Endodermal cell (in vitro differentiated cells): ENCODE data around the gene MRPS23. TPM values are rescaled to one million over a fixed set of nuclear protein-coding genes. Genes with fewer than 3 reads are reported as not detected.

Experiments used
- DNase-seq: peaks from one replicate; pipeline ENCODE4 v3.0.0-alpha.2; 2017
- H3K27ac ChIP-seq: 2 replicates; pipeline ENCODE4 v1.5.1; 2013; ENCODE audit warnings: mild to moderate bottlenecking, low read depth, low read length, moderate library complexity
- H3K27me3 ChIP-seq: 2 replicates; pipeline ENCODE4 v1.6.1; 2013; ENCODE audit warnings: mild to moderate bottlenecking, low read length, moderate library complexity; ENCODE audit not compliant: insufficient read depth, control insufficient read depth, poor library complexity, severe bottlenecking
- H3K36me3 ChIP-seq: 2 replicates; pipeline ENCODE4 v1.7.0; 2013; ENCODE audit warnings: mild to moderate bottlenecking, low read length, moderate library complexity; ENCODE audit not compliant: control insufficient read depth, insufficient read depth
- H3K4me1 ChIP-seq: one replicate; pipeline ENCODE4 v1.7.0; 2013; ENCODE audit warnings: low read length; ENCODE audit not compliant: control insufficient read depth, insufficient read depth
- H3K4me3 ChIP-seq: 2 replicates; pipeline ENCODE4 v1.5.1; 2013; ENCODE audit warnings: mild to moderate bottlenecking, low read length, moderate library complexity
- H3K9ac ChIP-seq: 2 replicates; pipeline ENCODE4 v1.6.1; 2013; ENCODE audit warnings: mild to moderate bottlenecking, low read length, moderate library complexity; ENCODE audit not compliant: poor library complexity, severe bottlenecking; ENCODE audit errors: extremely low read depth
- H3K9me3 ChIP-seq: 2 replicates; pipeline ENCODE4 v1.6.1; 2013; ENCODE audit warnings: mild to moderate bottlenecking, low read length, moderate library complexity; ENCODE audit not compliant: control insufficient read depth
- H3K27ac Mint-ChIP-seq: 2 replicates; pipeline ENCODE4 v1.8.0; 2020; ENCODE audit warnings: mixed read lengths
- H3K27me3 Mint-ChIP-seq: 2 replicates; pipeline ENCODE4 v1.8.0; 2021; ENCODE audit warnings: mild to moderate bottlenecking, mixed read lengths; ENCODE audit not compliant: insufficient read depth
- H3K36me3 Mint-ChIP-seq: 2 replicates; pipeline ENCODE4 v1.8.0; 2020; ENCODE audit warnings: low read depth, mixed read lengths
- H3K4me1 Mint-ChIP-seq: 2 replicates; pipeline ENCODE4 v1.8.0; 2020; ENCODE audit warnings: mixed read lengths
- H3K4me3 Mint-ChIP-seq: 2 replicates; pipeline ENCODE4 v1.8.0; 2020; ENCODE audit warnings: mild to moderate bottlenecking, moderate library complexity, mixed read lengths
- H3K9me3 Mint-ChIP-seq: 2 replicates; pipeline ENCODE4 v1.8.0; 2020; ENCODE audit warnings: mild to moderate bottlenecking, mixed read lengths
- CTCF ChIP-seq: fragments of 200-600 bp; sonication (generic); conservative IDR thresholded peaks from 2 replicates; pipeline ENCODE4 v1.5.0; 2021; ENCODE audit warnings: antibody characterized with exemption, mild to moderate bottlenecking
- WGBS, 2 experiments: methylation state at CpG; one replicate each; pipeline versions ENCODE4 v1.1.5 to v1.1.7; 2013; ENCODE audit warnings: missing lambda C conversion rate in 2 of 2, mixed read lengths in 1 of 2; ENCODE audit not compliant: insufficient coverage in 1 of 2, insufficient read length in 1 of 2; 5-methylcytosine and 5-hydroxymethylcytosine counted together
- total RNA-seq, 2 donors: library from RNA; stranded (reverse); fragmentation: NEBNext Ultra II Directional in 1 of 2; extraction: Animal tissue kit (Norgen Biotek cat#: 25700) in 1 of 2; gene quantifications; 2 replicates in 1 of 2; 3 replicates in 1 of 2; pipeline ENCODE4 v1.2.1, GENCODE V29; 2021

The MRPS23 gene
- total RNA-seq, 2 donors from 2014 or later, result 43.9 to 49.2 TPM

- H3K36me3 Mint-ChIP-seq, result no peaks in the 10 kb centered on the region
- H3K4me1 Mint-ChIP-seq, result peaks cover 15% of the 10 kb centered on the region
- H3K27me3 ChIP-seq, result no peaks in the 10 kb centered on the region
- peak; percentile 97 for DNase-seq
- peak overlapping the region; percentile 33 for H3K9ac ChIP-seq
- no peaks in the 10 kb centered on the region for H3K36me3 ChIP-seq
- peaks cover 11% of the 10 kb centered on the region for H3K4me1 ChIP-seq
- peak overlapping the region; percentile 97 for H3K27ac Mint-ChIP-seq
- no peak overlapping the region for H3K4me3 ChIP-seq
- no peak for TF ChIP-seq CTCF
- H3K4me3 Mint-ChIP-seq, result no peak overlapping the region
- WGBS, 2 experiments, result 50 to 56% methylated on average over 14 to 16 of the region's 16 CpGs
- H3K9me3 Mint-ChIP-seq, result no peaks in the 10 kb centered on the region
- no peaks in the 10 kb centered on the region for H3K9me3 ChIP-seq
- H3K27ac ChIP-seq, result peak overlapping the region; percentile 98
- H3K27me3 Mint-ChIP-seq, result no peaks in the 10 kb centered on the region
Observed at GRCh38 chr17:57892820-57893595, 43.2 kb upstream of the MRPS23 start.

GRCh38 chr17:57892146-57892819, 42.4 kb upstream of the MRPS23 start:
- peak; percentile 97 for TF ChIP-seq CTCF
- H3K4me3 ChIP-seq, result no peak overlapping the region
- no peaks in the 10 kb centered on the region for H3K36me3 ChIP-seq
- peak overlapping the region; percentile 97 for H3K27ac Mint-ChIP-seq
- peak; percentile 100 for DNase-seq
- no peaks in the 10 kb centered on the region for H3K27me3 Mint-ChIP-seq
- peak overlapping the region; percentile 33 for H3K9ac ChIP-seq
- peaks cover 10% of the 10 kb centered on the region for H3K4me1 ChIP-seq
- WGBS, 2 experiments, result 53 to 58% methylated on average over 2 to 6 of the region's 6 CpGs
- H3K9me3 Mint-ChIP-seq, result no peaks in the 10 kb centered on the region
- H3K27me3 ChIP-seq, result no peaks in the 10 kb centered on the region
- no peaks in the 10 kb centered on the region for H3K9me3 ChIP-seq
- H3K4me1 Mint-ChIP-seq, result peaks cover 13% of the 10 kb centered on the region
- no peak overlapping the region for H3K4me3 Mint-ChIP-seq
- no peaks in the 10 kb centered on the region for H3K36me3 Mint-ChIP-seq
- peak overlapping the region; percentile 98 for H3K27ac ChIP-seq

- no peak for DNase-seq
- no peak for TF ChIP-seq CTCF
- H3K9me3 Mint-ChIP-seq, result no peaks in the 10 kb centered on the region
- H3K36me3 Mint-ChIP-seq, result no peaks in the 10 kb centered on the region
- H3K9ac ChIP-seq, result no peak overlapping the region
- H3K36me3 ChIP-seq, result no peaks in the 10 kb centered on the region
- WGBS, 2 experiments, result 91 to 100% methylated on average over 3 to 4 of the region's 4 CpGs
- H3K27me3 ChIP-seq, result no peaks in the 10 kb centered on the region
- no peak overlapping the region for H3K27ac ChIP-seq
- H3K4me3 ChIP-seq, result no peak overlapping the region
- H3K4me1 ChIP-seq, result peaks cover 10% of the 10 kb centered on the region
- H3K27me3 Mint-ChIP-seq, result no peaks in the 10 kb centered on the region
- H3K27ac Mint-ChIP-seq, result no peak overlapping the region
- peaks cover 13% of the 10 kb centered on the region for H3K4me1 Mint-ChIP-seq
- H3K9me3 ChIP-seq, result no peaks in the 10 kb centered on the region
- H3K4me3 Mint-ChIP-seq, result no peak overlapping the region
Observed at GRCh38 chr17:57890857-57891232, 41.0 kb upstream of the MRPS23 start.
